IMR-90 (cell line): Measurements from ENCODE around the gene CHML. TPM values are rescaled to one million over a fixed set of nuclear protein-coding genes. Genes with fewer than 3 reads are reported as not detected.

Source experiments
- ATAC-seq: fragments of 200-7000 bp; cut with Tn5 transposase; 2 replicates; pipeline ENCODE4 v1.9.1; 2020; ENCODE audit warnings: low read depth, mild to moderate bottlenecking, moderate library complexity
- BruUV-seq: library from RNA; stranded (reverse); fragments of 400-500 nt; replicated peaks from 2 replicates; lab custom pipeline; 2021; lab: Mats Ljungman, UMichigan
- CTCF ChIA-PET: fragments of 300-600 bp; formaldehyde crosslinking; extraction: SDS; loops from one replicate; lab custom pipeline; 2021; ENCODE audit warnings: antibody characterized with exemption; lab: Yijun Ruan, JAX
- POLR2A ChIA-PET: fragments of 300-600 bp; sonication (Branson Sonifier 250); formaldehyde crosslinking; loops from one replicate; lab custom pipeline; 2022; ENCODE audit warnings: antibody characterized with exemption; ENCODE audit not compliant: unreplicated experiment; lab: Charles Lee
- DNase-seq: peaks from one replicate; pipeline ENCODE4 v3.0.0; 2013
- H2AFZ ChIP-seq: replicated peaks from 2 replicates; pipeline ENCODE3; 2013; ENCODE audit warnings: low read length, mild to moderate bottlenecking; ENCODE audit not compliant: poor library complexity
- H2AK5ac ChIP-seq: 2 replicates; pipeline ENCODE4 v1.6.1; 2013; ENCODE audit warnings: low read depth, low read length, inconsistent platforms
- H2AK9ac ChIP-seq: replicated peaks from 2 replicates; pipeline ENCODE3; 2013; ENCODE audit warnings: mild to moderate bottlenecking, low read depth, low read length, moderate library complexity; ENCODE audit not compliant: poor library complexity
- H2BK120ac ChIP-seq: 2 replicates; pipeline ENCODE4 v1.6.1; 2013; ENCODE audit warnings: low read depth, low read length, inconsistent platforms
- H2BK15ac ChIP-seq: 3 replicates; pipeline ENCODE4 v1.6.1; 2013; ENCODE audit warnings: low read depth, low read length, inconsistent platforms
- H2BK20ac ChIP-seq: 2 replicates; pipeline ENCODE4 v1.6.1; 2013; ENCODE audit warnings: low read depth, mild to moderate bottlenecking, inconsistent platforms, low read length, moderate library complexity
- H2BK5ac ChIP-seq: 2 replicates; pipeline ENCODE4 v1.6.1; 2013; ENCODE audit warnings: mild to moderate bottlenecking, low read depth, low read length, inconsistent platforms; ENCODE audit not compliant: poor library complexity, severe bottlenecking
- H3K14ac ChIP-seq: replicated peaks from 2 replicates; pipeline ENCODE4 v1.6.1; 2013; ENCODE audit warnings: low read depth, low read length, inconsistent platforms
- H3K18ac ChIP-seq: 2 replicates; pipeline ENCODE4 v1.6.1; 2013; ENCODE audit warnings: low read depth, low read length, control low read depth
- H3K23ac ChIP-seq: 2 replicates; pipeline ENCODE4 v1.6.1; 2013; ENCODE audit warnings: low read depth, low read length, inconsistent platforms
- H3K27ac ChIP-seq: 2 replicates; pipeline ENCODE4 v1.5.1; 2013; ENCODE audit warnings: mild to moderate bottlenecking, control low read depth, low read length; ENCODE audit not compliant: insufficient read depth
- H3K27me3 ChIP-seq: 2 replicates; pipeline ENCODE4 v1.6.1; 2013; ENCODE audit warnings: low read length; ENCODE audit not compliant: control insufficient read depth, insufficient read depth
- H3K36me3 ChIP-seq: 2 replicates; pipeline ENCODE4 v1.6.1; 2013; ENCODE audit warnings: low read length, mixed read lengths; ENCODE audit not compliant: control insufficient read depth, insufficient read depth
- H3K4ac ChIP-seq: 2 replicates; pipeline ENCODE4 v1.6.1; 2013; ENCODE audit warnings: low read depth, low read length, inconsistent platforms
- H3K4me1 ChIP-seq: 2 replicates; pipeline ENCODE4 v1.6.1; 2013; ENCODE audit warnings: low read length, mixed read lengths; ENCODE audit not compliant: control insufficient read depth, insufficient read depth
- H3K4me2 ChIP-seq: 2 replicates; pipeline ENCODE4 v1.6.1; 2013; ENCODE audit warnings: low read depth, mild to moderate bottlenecking, control low read depth, low read length, moderate library complexity
- H3K4me3 ChIP-seq: 2 replicates; pipeline ENCODE4 v1.5.1; 2013; ENCODE audit warnings: low read depth, mild to moderate bottlenecking, control low read depth, low read length, moderate library complexity; ENCODE audit not compliant: insufficient read depth
- H3K56ac ChIP-seq: 2 replicates; pipeline ENCODE4 v1.6.1; 2013; ENCODE audit warnings: low read length, inconsistent platforms; ENCODE audit not compliant: insufficient read depth; ENCODE audit errors: extremely low read depth
- H3K79me1 ChIP-seq, 2 experiments: 2 replicates each; pipeline ENCODE4 v1.6.1; 2013; ENCODE audit warnings: low read length in 2 of 2, inconsistent platforms in 1 of 2, low read depth in 1 of 2
- H3K9ac ChIP-seq: 2 replicates; pipeline ENCODE4 v1.6.1; 2013; ENCODE audit warnings: low read depth, low read length, control low read depth
- H3K9me1 ChIP-seq: 2 replicates; pipeline ENCODE4 v1.6.1; 2013; ENCODE audit warnings: low read length, inconsistent platforms; ENCODE audit not compliant: insufficient read depth
- H3K9me3 ChIP-seq: 2 replicates; pipeline ENCODE4 v1.6.1; 2013; ENCODE audit warnings: low read length; ENCODE audit not compliant: control insufficient read depth, insufficient read depth
- H4K20me1 ChIP-seq: 2 replicates; pipeline ENCODE4 v1.6.1; 2013; ENCODE audit warnings: low read length, inconsistent platforms; ENCODE audit not compliant: insufficient read depth
- H4K5ac ChIP-seq: 2 replicates; pipeline ENCODE4 v1.6.1; 2013; ENCODE audit warnings: mild to moderate bottlenecking, low read depth, low read length, control low read depth
- H4K8ac ChIP-seq, 2 experiments: 2 replicates each; pipeline ENCODE4 v1.6.1; 2013; ENCODE audit warnings: low read depth in 2 of 2, low read length in 2 of 2, control low read depth in 1 of 2, inconsistent platforms in 1 of 2
- H4K91ac ChIP-seq: 2 replicates; pipeline ENCODE4 v1.6.1; 2013; ENCODE audit warnings: low read depth, low read length, inconsistent platforms; ENCODE audit not compliant: insufficient read depth
- RFX5 ChIP-seq: IDR thresholded peaks from 2 replicates; pipeline ENCODE4 v1.8.0; 2012; ENCODE audit warnings: low read depth, mild to moderate bottlenecking, low read length, moderate library complexity
- WGBS, 2 experiments: methylation state at CpG; one replicate each; pipeline versions ENCODE4 v1.1.5 to v1.1.7; 2013; ENCODE audit warnings: missing lambda C conversion rate in 2 of 2; ENCODE audit not compliant: insufficient read length in 1 of 2; ENCODE audit errors: extremely low coverage in 2 of 2; 5-methylcytosine and 5-hydroxymethylcytosine counted together
- dilution Hi-C: fragments of 300-500 bp; cut with HindIII; formaldehyde crosslinking; loops from one replicate; pipeline ENCODE4 v1.14.3; 2018; ENCODE audit warnings: low sequenced_read_pairs; ENCODE audit not compliant: unreplicated experiment
- in situ Hi-C: fragments of 300-500 bp; cut with MboI; formaldehyde crosslinking; loops from 3 replicates; pipeline ENCODE4 v1.14.3; 2019; ENCODE audit warnings: low sequenced_read_pairs, inconsistent platforms, mixed read lengths
- intact Hi-C: fragments of 100-400 bp; cut with micrococcal nuclease; formaldehyde crosslinking; loops from 2 replicates; pipeline ENCODE4 v1.10.0; 2022
- polyA plus RNA-seq, 3 experiments: library from polyadenylated mRNA; depleted of rRNA; stranded (reverse); fragments of >200 nt; gene quantifications; 2 replicates each; pipeline ENCODE4 v1.2.3, GENCODE V29; 2012; ENCODE audit warnings: low replicate concordance in 1 of 3
- total RNA-seq: library from RNA; depleted of rRNA; stranded (reverse); fragments of >200 nt; gene quantifications from 2 replicates; pipeline ENCODE4 v1.2.3, GENCODE V29; 2012

Gene CHML
- total and polyA plus RNA-seq, 2 of the 4 experiments (the other 2 are of a cell fraction) = 5.3 to 25.6 TPM

- H3K4me2 ChIP-seq = no peak overlapping the region
- no TSS peak for BruUV-seq
Observed at GRCh38 chr1:241606544-241606943, 33.6 kb downstream of the CHML start.

More at GRCh38 chr1:241606544-241606943, 33.6 kb downstream of the CHML start:
- ATAC-seq = no peak
- Histone ChIP-seq H4K8ac (no peak overlapping the region), H3K27ac (no peak overlapping the region), H2BK5ac (no peak overlapping the region), H2AK9ac (no peak overlapping the region), H4K91ac (no peak overlapping the region), H3K56ac (no peak overlapping the region), H4K5ac (no peak overlapping the region), H4K20me1 (no peaks in the 10 kb centered on the region), H3K18ac (no peak overlapping the region), H2AFZ (no peak overlapping the region), H3K4me3 (no peak overlapping the region), H3K4ac (no peak overlapping the region), H2BK20ac (no peak overlapping the region), H3K79me1 (0 out of 4 replicates have a peak, but pooled peaks cover under 1 to 3% of the 10 kb centered on the region in 2 experiments), H3K9me3 (no peaks in the 10 kb centered on the region), H2BK15ac (no peak overlapping the region), H3K23ac (no peak overlapping the region), H2BK120ac (no peak overlapping the region), H2AK5ac (no peak overlapping the region), H3K36me3 (peaks cover 3% of the 10 kb centered on the region; the same call in 1 of the 2 replicates), H3K9ac (no peak overlapping the region), H3K4me1 (peaks cover 10% of the 10 kb centered on the region), H3K27me3 (no peaks in the 10 kb centered on the region), H3K9me1 (no peaks in the 10 kb centered on the region; the same call in 1 of the 2 replicates), H3K14ac (no peak overlapping the region)
- TF ChIP-seq RFX5 = no peak
- WGBS, 2 experiments = no CpG with 5 or more reads among the region's 5 CpGs
- POLR2A ChIA-PET = no interaction called here
- no peak for DNase-seq
- dilution Hi-C loops = no loop called here
- intact Hi-C loops = no loop called here
- in situ Hi-C loops = loop anchor here (25.0 kb wide), 1 partner anchor 1706 kb away; no protein-coding TSS in a partner anchor
- CTCF ChIA-PET = interaction anchor here (0.6 to 0.8 kb wide), 2 partner anchors 20 to 221 kb away, joined by 3 read pairs; no protein-coding TSS in a partner anchor
